NT2/D1 (cell line): ENCODE data around the gene KLHL1.

Experiments
- DNase-seq: peaks from one replicate; pipeline ENCODE4 v3.0.0-alpha.2; 2011; ENCODE audit warnings: low read depth, low spot score
- H3K27me3 ChIP-seq: 2 replicates; pipeline ENCODE4 v1.6.0; 2011; ENCODE audit warnings: mild to moderate bottlenecking; ENCODE audit not compliant: insufficient read length, insufficient read depth
- H3K36me3 ChIP-seq: 2 replicates; pipeline ENCODE4 v1.6.1; 2011; ENCODE audit warnings: mild to moderate bottlenecking, low read length, mixed read lengths; ENCODE audit not compliant: insufficient read depth, insufficient read length
- H3K4me1 ChIP-seq: 2 replicates; pipeline ENCODE4 v1.5.1; 2011; ENCODE audit not compliant: insufficient read depth, insufficient read length
- H3K4me3 ChIP-seq: 2 replicates; pipeline ENCODE4 v1.5.1; 2011; ENCODE audit warnings: low read depth; ENCODE audit not compliant: insufficient read length
- H3K9ac ChIP-seq: 2 replicates; pipeline ENCODE4 v1.6.0; 2011; ENCODE audit warnings: low read depth; ENCODE audit not compliant: insufficient read length
- H3K9me3 ChIP-seq: 2 replicates; pipeline ENCODE4 v1.5.1; 2011; ENCODE audit warnings: mild to moderate bottlenecking, low read length; ENCODE audit not compliant: insufficient read depth
- SUZ12 ChIP-seq: IDR thresholded peaks from 2 replicates; pipeline ENCODE4 v1.6.1; 2011; ENCODE audit not compliant: insufficient read length, insufficient read depth; ENCODE audit errors: extremely low read depth
- YY1 ChIP-seq: IDR thresholded peaks from 2 replicates; pipeline ENCODE4 v1.6.1; 2011; ENCODE audit not compliant: insufficient read length, insufficient read depth
- ZNF274 ChIP-seq: IDR thresholded peaks from 2 replicates; pipeline ENCODE4 v1.6.1; 2011; ENCODE audit warnings: mild to moderate bottlenecking, low read depth, low read length

The KLHL1 gene

GRCh38 chr13:69683921-69684686 is 424.1 kb downstream of the KLHL1 start:
- TF ChIP-seq YY1 = no peak
- no peak for TF ChIP-seq ZNF274
- no peak for DNase-seq

GRCh38 chr13:69681722-69682121 is 426.5 kb downstream of the KLHL1 start:
- TF ChIP-seq SUZ12 = no peak
- TF ChIP-seq ZNF274 = no peak
- no peak for TF ChIP-seq YY1
- Histone ChIP-seq H3K9ac (no peak overlapping the region), H3K9me3 (no peaks in the 10 kb centered on the region), H3K4me1 (no peaks in the 10 kb centered on the region), H3K27me3 (no peaks in the 10 kb centered on the region), H3K4me3 (no peak overlapping the region), H3K36me3 (no peaks in the 10 kb centered on the region)
- DNase-seq = no peak

More at GRCh38 chr13:69683921-69684686, 424.1 kb downstream of the KLHL1 start:
- Histone ChIP-seq H3K9ac (no peak overlapping the region), H3K27me3 (no peaks in the 10 kb centered on the region), H3K4me1 (no peaks in the 10 kb centered on the region), H3K9me3 (no peaks in the 10 kb centered on the region), H3K4me3 (no peak overlapping the region), H3K36me3 (no peaks in the 10 kb centered on the region)

GRCh38 chr13:69677343-69677742 is 430.9 kb downstream of the KLHL1 start:
- DNase-seq = no peak
- H3K27me3 ChIP-seq = no peaks in the 10 kb centered on the region
- no peaks in the 10 kb centered on the region for H3K4me1 ChIP-seq
- H3K9me3 ChIP-seq = no peaks in the 10 kb centered on the region
- TF ChIP-seq SUZ12 (no peak), YY1 (no peak), ZNF274 (no peak)
- no peak overlapping the region for H3K9ac ChIP-seq
- no peak overlapping the region for H3K4me3 ChIP-seq
- H3K36me3 ChIP-seq = no peaks in the 10 kb centered on the region

GRCh38 chr13:69676286-69676685 is 432.0 kb downstream of the KLHL1 start:
- H3K9me3 ChIP-seq = no peaks in the 10 kb centered on the region
- no peak for DNase-seq
- H3K27me3 ChIP-seq = no peaks in the 10 kb centered on the region
- H3K4me1 ChIP-seq = no peaks in the 10 kb centered on the region
- no peak overlapping the region for H3K9ac ChIP-seq
- H3K4me3 ChIP-seq = no peak overlapping the region
- TF ChIP-seq YY1 (no peak), ZNF274 (no peak), SUZ12 (no peak)
- H3K36me3 ChIP-seq = no peaks in the 10 kb centered on the region

GRCh38 chr13:69660155-69660554 is 448.1 kb downstream of the KLHL1 start:
- Histone ChIP-seq H3K36me3 (no peaks in the 10 kb centered on the region), H3K9ac (no peak overlapping the region), H3K4me1 (no peaks in the 10 kb centered on the region), H3K4me3 (no peak overlapping the region), H3K27me3 (no peaks in the 10 kb centered on the region), H3K9me3 (no peaks in the 10 kb centered on the region)
- TF ChIP-seq ZNF274 (no peak), YY1 (no peak), SUZ12 (no peak)
- no peak for DNase-seq

- no peaks in the 10 kb centered on the region for H3K36me3 ChIP-seq
- TF ChIP-seq SUZ12 (no peak), YY1 (no peak), ZNF274 (no peak)
- no peaks in the 10 kb centered on the region for H3K27me3 ChIP-seq
- no peak overlapping the region for H3K9ac ChIP-seq
- H3K4me1 ChIP-seq = no peaks in the 10 kb centered on the region
- no peak overlapping the region for H3K4me3 ChIP-seq
- DNase-seq = no peak
- no peaks in the 10 kb centered on the region for H3K9me3 ChIP-seq
Measured at GRCh38 chr13:69657676-69658075, 450.6 kb downstream of the KLHL1 start.

- TF ChIP-seq YY1 (no peak), ZNF274 (no peak), SUZ12 (no peak)
- no peak for DNase-seq
- no peaks in the 10 kb centered on the region for H3K4me1 ChIP-seq
- no peaks in the 10 kb centered on the region for H3K9me3 ChIP-seq
- no peaks in the 10 kb centered on the region for H3K27me3 ChIP-seq
- no peak overlapping the region for H3K4me3 ChIP-seq
- H3K36me3 ChIP-seq = no peaks in the 10 kb centered on the region
- H3K9ac ChIP-seq = no peak overlapping the region
Measured at GRCh38 chr13:69654392-69654791, 453.9 kb downstream of the KLHL1 start.
